Activated CD8-positive, alpha-beta T cell treated with anti-CD3 and anti-CD28 coated beads, Interleukin-2, amount 10 ng/mL, durations not matched to agents 7 days and 5 days (primary cell): ENCODE results near the gene MED12L. TPM values are rescaled to one million over a fixed set of nuclear protein-coding genes. Genes with fewer than 3 reads are reported as not detected.
"Not testable (repeated sequence)": the region's sequence is repeated elsewhere in the genome, so short reads cannot be mapped to it uniquely, and the experiment has no call there.

Source experiments
- ATAC-seq: fragments of 150-1000 bp; cut with Tn5 transposase; one replicate; pipeline ENCODE4 v1.10.0; 2021; ENCODE audit warnings: moderate library complexity
- CTCF ChIA-PET: fragments of 350-600 bp; sonication (Branson Sonifier 250); formaldehyde crosslinking; loops from one replicate; lab custom pipeline; 2021; ENCODE audit warnings: antibody characterized with exemption; lab: Charles Lee
- POLR2A ChIA-PET: fragments of 350-600 bp; sonication (Branson Sonifier 250); formaldehyde crosslinking; loops from one replicate; lab custom pipeline; 2021; ENCODE audit warnings: antibody characterized with exemption; lab: Charles Lee
- DNase-seq: peaks from one replicate; pipeline ENCODE4 v3.0.0-alpha.2; 2020
- H3K27ac Mint-ChIP-seq: one replicate; pipeline ENCODE4 v1.8.0; 2021; ENCODE audit warnings: mild to moderate bottlenecking, mixed read lengths
- H3K27me3 Mint-ChIP-seq: one replicate; pipeline ENCODE4 v1.8.0; 2021; ENCODE audit warnings: low read depth, mixed read lengths
- H3K36me3 Mint-ChIP-seq: one replicate; pipeline ENCODE4 v1.8.0; 2021; ENCODE audit warnings: low read depth, mixed read lengths
- H3K4me1 Mint-ChIP-seq: one replicate; pipeline ENCODE4 v1.8.0; 2021; ENCODE audit warnings: low read depth, mixed read lengths
- H3K4me3 Mint-ChIP-seq: one replicate; pipeline ENCODE4 v1.8.0; 2021; ENCODE audit warnings: mild to moderate bottlenecking, mixed read lengths
- H3K9me3 Mint-ChIP-seq: one replicate; pipeline ENCODE4 v1.8.0; 2022; ENCODE audit warnings: mixed read lengths; ENCODE audit not compliant: insufficient read depth
- total RNA-seq, 2 experiments: library from RNA; stranded (reverse); gene quantifications; one replicate each; pipeline ENCODE4 v1.2.3, GENCODE V29; 2021

The MED12L gene
- total RNA-seq, 2 experiments from 2014 or later = 0.76 to 0.79 TPM

DNA sequence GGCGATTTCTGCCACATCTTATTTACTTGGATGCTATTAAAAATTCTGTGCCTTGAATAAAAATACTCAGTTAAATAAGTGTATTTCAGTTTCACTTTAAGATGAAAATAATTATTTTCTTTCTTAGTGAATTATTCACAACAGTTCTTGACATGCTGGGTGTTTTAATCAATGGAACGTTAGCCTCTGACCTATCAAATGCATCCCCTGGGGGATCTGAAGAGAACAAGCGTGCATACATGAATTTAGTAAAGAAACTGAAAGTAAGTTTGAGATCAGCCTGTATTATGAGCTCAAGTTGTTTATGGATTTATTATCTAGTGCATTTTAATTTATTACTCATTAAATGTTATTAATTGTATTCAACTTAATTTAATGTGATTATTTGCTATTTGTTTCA is 298.5 kb downstream of the MED12L start:
- H3K27ac Mint-ChIP-seq = no peak overlapping the region
- no peak for ATAC-seq
- CTCF ChIA-PET = no interaction called here

DNA sequence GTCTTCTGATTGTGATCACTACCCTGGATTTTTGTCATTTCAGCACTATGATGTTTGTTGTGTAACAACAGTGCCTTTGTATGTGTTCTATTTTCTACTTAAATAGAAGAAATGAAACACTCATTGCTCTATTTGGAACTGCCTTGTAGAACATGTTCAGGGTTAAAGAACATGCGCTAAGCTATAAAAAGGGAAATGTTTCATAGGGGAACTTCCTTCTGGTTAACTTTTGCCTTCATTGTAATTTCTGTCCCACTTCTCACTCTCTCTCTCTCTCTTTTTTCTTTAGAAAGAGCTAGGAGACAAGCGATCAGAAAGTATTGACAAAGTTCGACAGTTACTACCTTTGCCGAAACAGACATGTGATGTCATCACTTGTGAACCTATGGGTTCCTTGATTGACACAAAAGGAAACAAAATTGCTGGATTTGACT is 299.3 kb downstream of the MED12L start, which contains the start of gene P2RY12:
Gene P2RY12, minus strand, starts transcription at position 13 of the 434 bp plus-strand sequence. CDS start 45,908 bp downstream, outside the sequence.
- no peak for DNase-seq
- ATAC-seq = no peak
- no peaks in the 10 kb centered on the region for H3K27me3 Mint-ChIP-seq
- H3K4me3 Mint-ChIP-seq = no peak within 1 kb of the TSS
- H3K4me1 Mint-ChIP-seq = peaks cover 13% of the 10 kb centered on the region
- POLR2A ChIA-PET = interaction anchor here (0.6 kb wide), 1 partner anchor 531 kb away, joined by 3 read pairs; no protein-coding TSS in a partner anchor
- CTCF ChIA-PET = no interaction called here
- H3K36me3 Mint-ChIP-seq = no peaks in the 10 kb centered on the region
- no peak within 1 kb of the TSS for H3K27ac Mint-ChIP-seq
- H3K9me3 Mint-ChIP-seq = no peaks in the 10 kb centered on the region

More for the DNA sequence above, 298.5 kb downstream of the MED12L start:
- Mint-ChIP-seq H3K27me3 (no peaks in the 10 kb centered on the region), H3K4me1 (peaks cover 13% of the 10 kb centered on the region), H3K4me3 (no peak overlapping the region), H3K36me3 (no peaks in the 10 kb centered on the region), H3K9me3 (no peaks in the 10 kb centered on the region)
- POLR2A ChIA-PET = no interaction called here
- DNase-seq = no peak

DNA sequence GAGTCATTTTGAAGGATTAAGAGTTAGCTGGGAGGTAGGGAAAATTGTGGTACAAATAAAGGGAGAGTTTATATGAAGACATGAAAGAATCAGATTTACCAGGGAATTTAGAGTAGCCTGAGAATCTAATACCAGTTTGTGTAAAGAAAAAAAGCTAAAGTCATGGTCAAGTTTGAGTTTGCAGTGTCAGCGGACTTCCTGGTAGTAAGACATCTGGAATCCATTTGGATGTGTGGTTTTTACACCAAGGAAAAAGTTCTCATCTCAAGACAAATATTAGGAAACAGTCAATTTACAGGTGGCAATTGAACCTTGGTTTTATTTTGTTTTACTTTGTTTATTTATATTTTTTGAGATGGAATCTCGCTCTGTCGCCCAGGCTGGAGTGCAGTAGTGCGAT is 300.6 kb downstream of the MED12L start:
- Mint-ChIP-seq H3K9me3 (no peaks in the 10 kb centered on the region), H3K4me1 (peaks cover 13% of the 10 kb centered on the region), H3K27ac (no peak overlapping the region), H3K4me3 (no peak overlapping the region), H3K36me3 (no peaks in the 10 kb centered on the region), H3K27me3 (no peaks in the 10 kb centered on the region)
- DNase-seq (no peak), ATAC-seq (no peak)
- ChIA-PET CTCF (no interaction called here), POLR2A (no interaction called here)

DNA sequence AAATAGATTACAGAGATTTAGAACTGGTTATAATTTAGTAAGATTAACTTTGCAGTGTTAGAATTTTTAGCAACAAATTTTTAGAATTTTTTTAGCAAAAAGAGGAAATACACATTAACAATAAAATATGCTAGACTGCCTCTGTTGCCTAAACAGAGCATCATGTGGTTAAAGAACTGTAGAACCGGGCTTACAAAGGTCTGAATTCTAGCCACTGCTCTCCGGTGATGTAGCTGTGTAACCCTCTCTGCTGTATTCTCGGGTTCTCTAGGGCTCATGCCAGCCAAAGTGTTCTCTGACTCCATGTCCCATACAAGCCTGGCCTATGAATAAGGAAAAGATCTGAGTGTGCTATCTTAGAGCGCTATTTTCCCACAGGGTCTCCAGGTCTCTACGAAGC is 302.0 kb downstream of the MED12L start:
- Mint-ChIP-seq H3K36me3 (no peaks in the 10 kb centered on the region), H3K4me3 (no peak overlapping the region), H3K4me1 (peaks cover 13% of the 10 kb centered on the region), H3K27me3 (no peaks in the 10 kb centered on the region), H3K27ac (no peak overlapping the region), H3K9me3 (no peaks in the 10 kb centered on the region)
- ChIA-PET CTCF (no interaction called here), POLR2A (no interaction called here)
- ATAC-seq = no peak
- no peak for DNase-seq

DNA sequence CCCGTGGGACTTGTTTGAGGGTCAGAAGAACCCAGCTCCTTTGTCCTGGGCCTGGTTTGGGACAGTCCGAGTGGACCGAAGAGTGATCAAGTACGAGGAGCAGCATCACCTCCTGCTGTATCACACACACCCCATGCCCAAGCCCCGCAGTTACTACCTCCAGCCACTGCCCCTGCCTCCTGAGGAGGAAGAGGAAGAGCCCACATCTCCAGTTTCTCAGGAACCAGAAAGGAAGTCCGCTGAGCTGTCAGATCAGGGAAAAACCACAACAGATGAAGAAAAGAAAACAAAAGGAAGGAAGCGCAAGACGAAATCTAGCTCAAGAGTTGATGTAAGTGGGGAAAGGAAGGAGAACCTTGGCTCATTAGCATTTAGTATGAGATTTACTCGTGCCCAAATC is 302.4 kb downstream of the MED12L start:
- DNase-seq (no peak), ATAC-seq (no peak)
- Mint-ChIP-seq H3K9me3 (no peaks in the 10 kb centered on the region), H3K36me3 (no peaks in the 10 kb centered on the region), H3K4me3 (no peak overlapping the region), H3K27ac (no peak overlapping the region), H3K4me1 (peaks cover 11% of the 10 kb centered on the region), H3K27me3 (peaks cover under 1% of the 10 kb centered on the region)
- ChIA-PET CTCF (no interaction called here), POLR2A (no interaction called here)

- no peaks in the 10 kb centered on the region for H3K9me3 Mint-ChIP-seq
- no peak overlapping the region for H3K4me3 Mint-ChIP-seq
- CTCF ChIA-PET = interaction anchor here (0.6 kb wide), 1 partner anchor 45 kb away, joined by 3 read pairs; no protein-coding TSS in a partner anchor
- no peak overlapping the region for H3K27ac Mint-ChIP-seq
- DNase-seq (no peak), ATAC-seq (no peak)
- H3K36me3 Mint-ChIP-seq = no peaks in the 10 kb centered on the region
- POLR2A ChIA-PET = interaction anchor here (0.6 kb wide), 1 partner anchor 1484 kb away, joined by 5 read pairs; no protein-coding TSS in a partner anchor
- peaks cover 3% of the 10 kb centered on the region for H3K27me3 Mint-ChIP-seq
- peaks cover 3% of the 10 kb centered on the region for H3K4me1 Mint-ChIP-seq
These were observed 306.3 kb downstream of the MED12L start for GRCh38 chr3:151391720-151392119.

DNA sequence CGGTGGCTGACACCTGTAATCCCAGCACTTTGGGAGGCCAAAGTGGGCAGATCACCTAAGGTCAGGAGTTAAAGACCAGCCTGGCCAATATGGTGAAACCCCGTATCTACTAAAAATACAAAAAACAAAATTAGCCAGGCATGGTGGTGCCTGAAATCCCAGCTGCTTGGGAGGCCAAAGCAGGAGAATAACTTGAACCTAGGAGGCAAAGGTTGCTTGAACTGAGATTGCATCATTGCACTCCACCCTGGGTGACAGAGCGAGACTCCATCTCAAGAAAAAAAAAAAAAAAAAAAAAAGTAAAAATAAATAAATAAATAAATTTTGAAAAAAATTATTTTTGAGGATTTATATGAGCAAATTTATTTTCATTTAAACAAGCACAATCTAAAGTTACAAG is 306.7 kb downstream of the MED12L start:
- H3K27ac Mint-ChIP-seq, H3K4me1 Mint-ChIP-seq, DNase-seq, H3K27me3 Mint-ChIP-seq, ATAC-seq, H3K4me3 Mint-ChIP-seq, POLR2A ChIA-PET, H3K9me3 Mint-ChIP-seq, H3K36me3 Mint-ChIP-seq: not testable (repeated sequence)
- CTCF ChIA-PET = interaction anchor here (0.6 kb wide), 1 partner anchor 45 kb away, joined by 3 read pairs; no protein-coding TSS in a partner anchor

DNA sequence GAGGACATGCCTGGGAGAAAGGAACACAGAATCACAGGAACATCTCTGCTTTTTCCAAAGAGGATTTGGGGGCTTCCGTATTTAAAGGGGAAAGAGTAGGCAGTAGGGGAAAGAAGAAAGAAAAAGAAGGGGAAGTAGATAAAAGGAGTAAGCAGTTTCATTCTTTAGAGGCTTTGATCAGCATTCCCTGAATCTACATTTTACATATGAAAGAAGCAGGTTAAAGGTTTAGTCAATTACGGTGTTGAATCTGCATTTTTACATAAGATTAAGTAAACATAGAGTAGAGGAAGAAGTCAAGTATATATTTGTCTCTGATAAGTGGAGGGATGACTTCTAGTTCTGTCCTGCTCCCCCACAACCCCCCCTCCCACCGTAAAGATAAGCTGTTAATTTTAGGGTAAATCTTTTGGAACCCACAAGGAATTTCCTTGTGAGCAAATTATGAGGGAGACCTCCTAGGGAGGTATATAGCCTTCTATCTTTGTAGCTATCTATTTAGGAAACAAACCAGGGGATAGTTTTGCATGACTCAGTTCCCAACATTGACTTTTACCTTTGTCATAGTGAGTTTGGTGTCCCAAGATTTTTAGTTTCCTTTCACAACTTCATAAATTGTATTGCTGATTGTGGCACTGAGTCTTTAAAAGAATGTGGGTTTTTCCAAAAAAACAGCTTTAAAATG is 307.8 kb downstream of the MED12L start:
- H3K4me3 Mint-ChIP-seq = no peak overlapping the region
- POLR2A ChIA-PET = no interaction called here
- ATAC-seq = no peak
- no peak for DNase-seq
- CTCF ChIA-PET = no interaction called here
- peaks cover 6% of the 10 kb centered on the region for H3K27me3 Mint-ChIP-seq
- H3K27ac Mint-ChIP-seq = no peak overlapping the region
- no peaks in the 10 kb centered on the region for H3K4me1 Mint-ChIP-seq
- no peaks in the 10 kb centered on the region for H3K9me3 Mint-ChIP-seq
- H3K36me3 Mint-ChIP-seq = no peaks in the 10 kb centered on the region

DNA sequence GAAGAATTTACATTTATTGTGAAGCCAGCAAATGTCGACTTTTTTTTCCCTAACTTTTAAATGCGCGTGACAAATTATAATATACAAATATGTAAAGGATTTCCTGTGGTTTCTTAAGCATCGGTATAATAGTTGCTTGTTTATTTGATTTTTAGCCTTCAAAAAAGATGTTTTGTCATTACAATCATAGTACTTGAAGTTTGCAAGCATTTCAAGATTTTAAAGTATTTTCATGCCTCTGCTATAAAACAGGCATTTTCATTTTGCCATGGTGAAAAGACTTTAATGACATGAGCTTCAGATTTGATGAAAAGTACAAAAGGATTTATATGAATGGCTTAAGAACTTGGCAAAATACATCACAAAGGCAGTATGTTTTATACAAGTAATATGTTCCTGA is 308.5 kb downstream of the MED12L start:
- Mint-ChIP-seq H3K36me3 (no peaks in the 10 kb centered on the region), H3K27ac (no peak overlapping the region), H3K9me3 (no peaks in the 10 kb centered on the region), H3K4me3 (no peak overlapping the region), H3K4me1 (no peaks in the 10 kb centered on the region), H3K27me3 (peaks cover 6% of the 10 kb centered on the region)
- ATAC-seq (no peak), DNase-seq (no peak)
- ChIA-PET CTCF (no interaction called here), POLR2A (no interaction called here)

DNA sequence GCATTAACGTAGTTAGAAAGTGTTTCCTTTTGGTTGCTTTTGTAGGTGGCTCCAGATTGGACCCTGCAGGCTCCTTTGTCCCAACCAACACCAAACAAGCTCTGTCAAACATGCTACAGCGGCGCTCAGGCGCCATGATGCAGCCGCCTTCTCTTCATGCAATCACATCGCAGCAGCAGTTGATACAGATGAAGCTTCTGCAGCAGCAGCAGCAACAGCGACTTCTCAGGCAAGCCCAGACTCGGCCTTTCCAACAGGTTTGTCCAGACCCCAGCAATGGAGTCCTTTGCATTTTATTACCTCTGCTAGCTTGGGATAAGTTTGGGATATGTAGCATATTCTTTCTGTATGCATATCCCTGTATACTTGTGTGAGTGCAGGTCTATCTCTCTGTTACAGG is 309.1 kb downstream of the MED12L start:
- no peak overlapping the region for H3K27ac Mint-ChIP-seq
- H3K4me1 Mint-ChIP-seq = no peaks in the 10 kb centered on the region
- no peaks in the 10 kb centered on the region for H3K36me3 Mint-ChIP-seq
- POLR2A ChIA-PET = no interaction called here
- peaks cover 6% of the 10 kb centered on the region for H3K27me3 Mint-ChIP-seq
- no peak for DNase-seq
- CTCF ChIA-PET = no interaction called here
- H3K9me3 Mint-ChIP-seq = no peaks in the 10 kb centered on the region
- H3K4me3 Mint-ChIP-seq = no peak overlapping the region
- no peak for ATAC-seq

DNA sequence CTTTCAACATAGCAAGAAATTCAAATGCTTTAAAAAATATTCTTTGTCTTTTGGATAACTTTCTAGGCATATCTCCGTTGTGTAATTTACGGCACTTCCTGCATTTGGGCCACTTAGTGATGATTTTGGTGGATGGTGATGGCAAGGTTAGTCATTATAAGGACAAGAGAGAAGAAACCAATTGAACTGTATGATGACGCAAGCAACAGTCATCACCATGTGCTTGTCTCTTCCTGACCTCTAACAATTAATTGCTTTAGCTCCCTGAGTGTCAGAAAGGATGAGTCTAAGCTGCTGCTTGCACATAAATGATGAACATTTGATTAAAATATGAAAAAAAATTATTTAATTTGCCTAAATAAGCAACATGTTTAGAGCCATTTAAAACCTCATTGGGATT is 310.3 kb downstream of the MED12L start:
- no peaks in the 10 kb centered on the region for H3K36me3 Mint-ChIP-seq
- ChIA-PET CTCF (no interaction called here), POLR2A (no interaction called here)

DNA sequence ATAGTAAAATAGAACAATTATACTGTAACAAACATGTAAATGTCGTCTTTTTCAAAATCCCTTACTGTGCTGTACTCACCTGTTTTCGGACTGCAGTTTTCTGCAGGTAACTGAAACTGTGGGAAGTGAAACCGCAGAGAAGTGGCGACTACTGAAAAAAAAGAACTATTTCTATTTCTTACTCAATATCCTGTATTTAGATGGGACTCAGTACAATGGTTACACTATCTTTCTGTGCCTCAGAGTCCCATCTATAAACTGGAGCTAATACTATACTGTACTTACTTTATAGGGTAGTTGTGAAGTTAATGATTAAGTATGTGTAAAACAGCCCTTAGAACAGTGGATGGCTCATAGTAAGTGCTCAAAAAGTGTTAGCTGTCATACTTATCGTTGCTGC is 313.4 kb downstream of the MED12L start:
- Mint-ChIP-seq H3K4me3 (no peak overlapping the region), H3K27ac (no peak overlapping the region), H3K4me1 (no peaks in the 10 kb centered on the region), H3K27me3 (peaks cover 3% of the 10 kb centered on the region), H3K36me3 (no peaks in the 10 kb centered on the region), H3K9me3 (no peaks in the 10 kb centered on the region)
- POLR2A ChIA-PET = no interaction called here
- DNase-seq (no peak), ATAC-seq (no peak)
- CTCF ChIA-PET = no interaction called here

More for the DNA sequence above, 310.3 kb downstream of the MED12L start:
- Mint-ChIP-seq H3K9me3 (no peaks in the 10 kb centered on the region), H3K4me1 (no peaks in the 10 kb centered on the region), H3K27ac (no peak overlapping the region), H3K27me3 (peaks cover 6% of the 10 kb centered on the region), H3K4me3 (no peak overlapping the region)
- no peak for DNase-seq
- ATAC-seq = no peak
